Measurements from ENCODE around the gene AHSA1. TPM values are rescaled to one million over a fixed set of nuclear protein-coding genes. Genes with fewer than 3 reads are reported as not detected.

Gene AHSA1
- total RNA-seq (2014; rRNA removed; shearing (Covaris generic)) = 163 and 169 TPM in 2 replicates

DNA sequence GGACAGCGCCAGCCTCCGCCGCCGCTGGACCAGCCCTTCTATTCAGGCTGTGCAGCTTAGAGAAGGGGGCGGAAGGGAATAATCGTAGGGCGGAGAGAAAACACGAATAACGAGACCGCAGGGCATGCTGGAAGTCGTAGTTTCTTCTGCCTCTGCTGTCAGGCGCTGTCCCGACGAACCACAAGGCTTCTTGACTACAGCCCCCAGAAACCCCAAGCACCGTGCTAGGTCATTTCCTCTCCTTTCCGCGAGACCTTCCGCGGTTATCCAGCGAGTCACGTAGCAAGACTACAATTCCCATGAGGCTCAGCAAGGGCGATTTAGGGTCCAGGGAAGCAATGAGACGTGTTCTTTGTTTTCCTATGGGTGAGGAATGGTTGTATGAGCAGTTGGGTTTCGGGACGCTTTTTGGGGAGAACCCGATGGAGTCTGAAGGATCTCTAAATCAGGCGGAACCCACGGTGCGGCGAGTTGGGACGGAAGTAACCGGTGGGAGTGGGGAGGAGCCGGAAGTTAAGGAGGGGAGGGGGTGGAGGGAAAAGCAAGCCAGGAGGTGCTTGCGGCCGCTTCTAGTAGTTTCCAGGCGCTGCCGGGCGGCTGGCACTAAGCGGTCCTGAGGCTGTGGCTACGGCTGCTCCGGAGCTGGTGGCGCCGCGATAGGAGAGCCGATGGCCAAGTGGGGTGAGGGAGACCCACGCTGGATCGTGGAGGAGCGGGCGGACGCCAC is at the start of gene AHSA1, which contains the start of gene VIPAS39:
Gene AHSA1 (plus strand): TSS at position 572 of the 727 bp plus-strand sequence. CDS start 97 bp downstream, at position 669.
Gene VIPAS39 (minus strand): TSS at position 80 of the 727 bp plus-strand sequence. CDS start 3,499 bp downstream, outside the sequence.

DNA sequence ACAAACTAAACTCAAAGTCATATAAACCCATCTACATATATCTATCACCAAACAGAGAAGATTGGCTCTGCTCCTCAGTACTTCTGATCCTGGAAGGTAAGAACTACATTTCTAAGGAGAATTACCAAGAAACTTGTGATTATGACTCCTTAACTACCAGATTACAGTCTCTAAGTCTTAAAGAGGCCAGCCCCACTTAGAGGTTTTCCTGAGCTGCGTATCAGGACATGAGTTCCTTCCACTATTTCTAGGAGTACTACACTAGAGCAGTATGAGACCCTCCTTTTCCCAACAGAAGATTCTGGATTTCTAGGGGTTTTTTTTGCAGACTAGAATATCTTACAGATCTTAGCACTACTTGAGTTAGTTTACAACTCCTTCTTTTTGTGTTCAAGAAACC is 34.5 kb upstream of the AHSA1 start, which contains the start of gene NOXRED1:
Gene NOXRED1 (minus strand): TSS at position 101 of the 400 bp plus-strand sequence. CDS start 634 bp downstream, outside the sequence.

DNA sequence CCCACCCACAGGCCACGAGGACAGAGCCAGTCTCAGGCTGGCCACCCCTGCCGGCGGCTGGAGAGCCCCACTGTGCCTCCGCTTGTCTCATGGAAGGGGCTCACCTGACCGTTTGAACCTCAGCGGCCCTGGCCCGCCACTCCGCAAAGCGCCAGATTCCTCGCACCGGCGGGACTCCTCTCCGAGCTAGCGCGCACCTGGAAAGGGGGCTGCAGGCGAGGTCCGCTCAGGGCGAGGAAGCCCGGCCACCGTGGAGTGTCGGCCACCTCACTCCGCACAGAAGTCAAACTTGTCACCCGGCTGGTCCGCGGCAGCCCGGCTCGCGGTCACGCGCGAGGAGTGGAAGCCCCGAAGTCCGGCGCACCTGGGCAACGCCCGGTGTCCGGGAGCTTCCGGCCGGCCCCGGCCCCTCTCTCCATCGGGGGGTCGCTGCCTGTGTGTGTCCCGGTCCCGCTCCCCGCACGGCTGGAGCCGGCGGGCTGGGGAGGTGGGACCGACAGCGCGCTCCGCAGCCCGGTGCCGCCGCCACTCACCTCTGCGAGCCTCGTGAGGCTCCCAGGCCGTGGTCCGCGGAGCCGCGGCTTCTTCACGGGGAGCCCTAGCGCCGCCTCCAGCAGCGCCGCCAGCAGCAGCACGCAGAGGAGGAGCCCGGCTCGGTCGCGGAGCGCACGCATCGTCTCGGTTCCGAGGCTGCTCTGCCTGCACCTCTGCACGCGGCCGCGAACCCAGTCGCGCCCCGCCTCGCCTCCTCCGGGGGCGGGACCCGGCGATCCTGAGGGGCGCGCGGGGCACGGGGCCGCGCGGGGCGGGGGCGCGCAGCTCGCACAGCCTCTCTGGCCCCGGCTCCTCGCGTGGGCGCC is 40.5 kb downstream of the AHSA1 start, which contains the start of gene ISM2:
Gene ISM2 (minus strand): TSS at position 697 of the 860 bp plus-strand sequence. CDS start 23 bp downstream, at position 674.

Small RNA genes lying within 50 kb of the gene (small RNA-seq; reads per million reads assigned to genes)
- not detected for gene RF00404

Other genes with a start within 250 kb of the AHSA1 start
- gene NGB, start 186.9 kb upstream of the AHSA1 start, total RNA-seq (2014; rRNA removed; shearing (Covaris generic)) = not detected in 2 replicates
- 14.0 and 24.4 TPM in 2 replicates for gene POMT2, start 137.2 kb upstream of the AHSA1 start, total RNA-seq (2014; rRNA removed; shearing (Covaris generic))
- 25.4 and 31.5 TPM in 2 replicates for gene GSTZ1, start 137.1 kb upstream of the AHSA1 start, total RNA-seq (2014; rRNA removed; shearing (Covaris generic))
- 7.8 and 10.0 TPM in 2 replicates for gene TMED8, start 81.0 kb upstream of the AHSA1 start, total RNA-seq (2014; rRNA removed; shearing (Covaris generic))
- 2.6 and 5.8 TPM in 2 replicates for gene SAMD15, start 80.7 kb upstream of the AHSA1 start, total RNA-seq (2014; rRNA removed; shearing (Covaris generic))
- not detected in 2 replicates for gene NOXRED1, start 34.6 kb upstream of the AHSA1 start, total RNA-seq (2014; rRNA removed; shearing (Covaris generic))
- 11.8 and 16.1 TPM in 2 replicates for gene VIPAS39, start 492 bp upstream of the AHSA1 start, total RNA-seq (2014; rRNA removed; shearing (Covaris generic))
- gene ISM2, start 40.7 kb downstream of the AHSA1 start, total RNA-seq (2014; rRNA removed; shearing (Covaris generic)) = not detected in 2 replicates
- gene SPTLC2, start 158.5 kb downstream of the AHSA1 start, total RNA-seq (2014; rRNA removed; shearing (Covaris generic)) = 15.7 and 17.9 TPM in 2 replicates
- gene ALKBH1, start 249.9 kb downstream of the AHSA1 start, total RNA-seq (2014; rRNA removed; shearing (Covaris generic)) = 8.2 and 10.0 TPM in 2 replicates